Muscle layer of colon (tissue), 2 donors: ENCODE results near the gene COG5.

Source experiments
- H3K27ac ChIP-seq: one replicate; pipeline ENCODE4 v1.7.0; 2013; ENCODE audit warnings: low read depth, mild to moderate bottlenecking, low read length, moderate library complexity
- H3K27me3 ChIP-seq, 2 donors: one replicate each; pipeline ENCODE4 v1.7.0; 2013; ENCODE audit warnings: low read length in 2 of 2, mild to moderate bottlenecking in 2 of 2; ENCODE audit not compliant: insufficient read depth in 2 of 2, control insufficient read depth in 1 of 2
- H3K36me3 ChIP-seq: one replicate; pipeline ENCODE4 v1.7.0; 2013; ENCODE audit warnings: mild to moderate bottlenecking, low read length; ENCODE audit not compliant: insufficient read depth
- H3K4me1 ChIP-seq: one replicate; pipeline ENCODE4 v1.7.0; 2013; ENCODE audit warnings: mild to moderate bottlenecking, low read length; ENCODE audit not compliant: insufficient read depth
- H3K4me3 ChIP-seq, 2 donors: one replicate each; pipeline ENCODE4 v1.7.0; 2013; ENCODE audit warnings: low read length in 2 of 2, low read depth in 1 of 2, mild to moderate bottlenecking in 1 of 2, moderate library complexity in 1 of 2
- H3K9ac ChIP-seq: one replicate; pipeline ENCODE4 v1.7.0; 2013; ENCODE audit warnings: low read length
- H3K9me3 ChIP-seq: one replicate; pipeline ENCODE4 v1.7.0; 2013; ENCODE audit warnings: mild to moderate bottlenecking, low read length
- donor health status: abdominal sarcoma.
- donor health status: Adenocarcinoma of cecum.

COG5 gene

GRCh38 chr7:107190090-107190489 lies 373.6 kb downstream of the COG5 start:
- H3K27me3 ChIP-seq = no peaks in the 10 kb centered on the region
- no peak overlapping the region for H3K27ac ChIP-seq
- H3K4me1 ChIP-seq = no peaks in the 10 kb centered on the region
- H3K9me3 ChIP-seq = no peaks in the 10 kb centered on the region
- H3K4me3 ChIP-seq = no peak overlapping the region
- H3K9ac ChIP-seq = no peak overlapping the region
- H3K36me3 ChIP-seq = peaks cover 68% of the 10 kb centered on the region

GRCh38 chr7:107187774-107188173 lies 375.9 kb downstream of the COG5 start:
- Histone ChIP-seq H3K36me3 (peaks cover 74% of the 10 kb centered on the region), H3K27ac (no peak overlapping the region), H3K4me1 (no peaks in the 10 kb centered on the region)

GRCh38 chr7:107186240-107186639 lies 377.5 kb downstream of the COG5 start:
- Histone ChIP-seq H3K27me3 (no peaks in the 10 kb centered on the region), H3K4me3 (no peak overlapping the region), H3K9me3 (no peaks in the 10 kb centered on the region), H3K9ac (no peak overlapping the region), H3K27ac (no peak overlapping the region), H3K4me1 (no peaks in the 10 kb centered on the region), H3K36me3 (peaks cover 69% of the 10 kb centered on the region)

More at GRCh38 chr7:107187774-107188173, 375.9 kb downstream of the COG5 start:
- Histone ChIP-seq H3K4me3 (no peak overlapping the region), H3K27me3 (no peaks in the 10 kb centered on the region), H3K9ac (no peak overlapping the region), H3K9me3 (no peaks in the 10 kb centered on the region)

GRCh38 chr7:107185716-107186115 lies 378.0 kb downstream of the COG5 start:
- Histone ChIP-seq H3K9me3 (no peaks in the 10 kb centered on the region), H3K4me3 (no peak overlapping the region), H3K36me3 (peaks cover 64% of the 10 kb centered on the region), H3K27ac (no peak overlapping the region), H3K4me1 (peaks cover 4% of the 10 kb centered on the region), H3K27me3 (no peaks in the 10 kb centered on the region), H3K9ac (no peak overlapping the region)

GRCh38 chr7:107181172-107181571 lies 382.5 kb downstream of the COG5 start:
- no peaks in the 10 kb centered on the region for H3K9me3 ChIP-seq
- H3K9ac ChIP-seq = no peak overlapping the region
- no peak overlapping the region for H3K27ac ChIP-seq
- H3K36me3 ChIP-seq = peaks cover 28% of the 10 kb centered on the region
- no peak overlapping the region for H3K4me3 ChIP-seq
- peaks cover 26% of the 10 kb centered on the region for H3K4me1 ChIP-seq
- H3K27me3 ChIP-seq = no peaks in the 10 kb centered on the region

- peaks cover 28% of the 10 kb centered on the region for H3K4me1 ChIP-seq
- H3K36me3 ChIP-seq = peaks cover 22% of the 10 kb centered on the region
- H3K27me3 ChIP-seq = no peaks in the 10 kb centered on the region
- H3K9ac ChIP-seq = no peak overlapping the region
- no peaks in the 10 kb centered on the region for H3K9me3 ChIP-seq
- peak overlapping the region; percentile 45 for H3K27ac ChIP-seq
- H3K4me3 ChIP-seq = no peak overlapping the region
Observed at GRCh38 chr7:107180378-107180777, 383.3 kb downstream of the COG5 start.

GRCh38 chr7:107179326-107180164 lies 384.2 kb downstream of the COG5 start:
- Histone ChIP-seq H3K27ac (no peak overlapping the region), H3K9me3 (no peaks in the 10 kb centered on the region), H3K4me3 (no peak overlapping the region), H3K36me3 (peaks cover 15% of the 10 kb centered on the region), H3K27me3 (no peaks in the 10 kb centered on the region), H3K9ac (no peak overlapping the region), H3K4me1 (peaks cover 35% of the 10 kb centered on the region)

- Histone ChIP-seq H3K27ac (no peak overlapping the region), H3K4me3 (no peak overlapping the region), H3K9me3 (no peaks in the 10 kb centered on the region), H3K27me3 (no peaks in the 10 kb centered on the region), H3K9ac (no peak overlapping the region), H3K4me1 (peaks cover 39% of the 10 kb centered on the region), H3K36me3 (no peaks in the 10 kb centered on the region)
Observed at GRCh38 chr7:107173691-107174406, 389.9 kb downstream of the COG5 start.

- H3K4me1 ChIP-seq = peaks cover 39% of the 10 kb centered on the region
- no peaks in the 10 kb centered on the region for H3K9me3 ChIP-seq
- H3K9ac ChIP-seq = no peak overlapping the region
- no peaks in the 10 kb centered on the region for H3K27me3 ChIP-seq
- H3K4me3 ChIP-seq = no peak overlapping the region
- no peak overlapping the region for H3K27ac ChIP-seq
- no peaks in the 10 kb centered on the region for H3K36me3 ChIP-seq
Observed at GRCh38 chr7:107173191-107173590, 390.5 kb downstream of the COG5 start.

- H3K4me3 ChIP-seq = no peak overlapping the region
- no peaks in the 10 kb centered on the region for H3K36me3 ChIP-seq
- no peaks in the 10 kb centered on the region for H3K9me3 ChIP-seq
- peaks cover 39% of the 10 kb centered on the region for H3K4me1 ChIP-seq
- no peak overlapping the region for H3K9ac ChIP-seq
- H3K27me3 ChIP-seq = no peaks in the 10 kb centered on the region
- no peak overlapping the region for H3K27ac ChIP-seq
Observed at GRCh38 chr7:107172276-107173032, 391.3 kb downstream of the COG5 start.

GRCh38 chr7:107171496-107171895 lies 392.2 kb downstream of the COG5 start:
- Histone ChIP-seq H3K27ac (no peak overlapping the region), H3K4me1 (peaks cover 32% of the 10 kb centered on the region), H3K4me3 (no peak overlapping the region), H3K9ac (no peak overlapping the region), H3K9me3 (no peaks in the 10 kb centered on the region), H3K27me3 (no peaks in the 10 kb centered on the region), H3K36me3 (no peaks in the 10 kb centered on the region)
